NCI-H510A (cell line): ENCODE measurements around the gene STX1A.
A peak's percentile ranks its signal among the peaks of the same experiment; 100 is the strongest.

Experiments
- DNase-seq: peaks from one replicate; lab custom pipeline; 2025; lab: John Stamatoyannopoulos, UW

STX1A gene

GRCh38 chr7:73718905-73719805, at the start of gene STX1A:
TSS of gene STX1A (minus strand) at chr7:73719669. CDS start at chr7:73719631, 38 bp downstream.
- peak; percentile 58 for DNase-seq

DNA sequence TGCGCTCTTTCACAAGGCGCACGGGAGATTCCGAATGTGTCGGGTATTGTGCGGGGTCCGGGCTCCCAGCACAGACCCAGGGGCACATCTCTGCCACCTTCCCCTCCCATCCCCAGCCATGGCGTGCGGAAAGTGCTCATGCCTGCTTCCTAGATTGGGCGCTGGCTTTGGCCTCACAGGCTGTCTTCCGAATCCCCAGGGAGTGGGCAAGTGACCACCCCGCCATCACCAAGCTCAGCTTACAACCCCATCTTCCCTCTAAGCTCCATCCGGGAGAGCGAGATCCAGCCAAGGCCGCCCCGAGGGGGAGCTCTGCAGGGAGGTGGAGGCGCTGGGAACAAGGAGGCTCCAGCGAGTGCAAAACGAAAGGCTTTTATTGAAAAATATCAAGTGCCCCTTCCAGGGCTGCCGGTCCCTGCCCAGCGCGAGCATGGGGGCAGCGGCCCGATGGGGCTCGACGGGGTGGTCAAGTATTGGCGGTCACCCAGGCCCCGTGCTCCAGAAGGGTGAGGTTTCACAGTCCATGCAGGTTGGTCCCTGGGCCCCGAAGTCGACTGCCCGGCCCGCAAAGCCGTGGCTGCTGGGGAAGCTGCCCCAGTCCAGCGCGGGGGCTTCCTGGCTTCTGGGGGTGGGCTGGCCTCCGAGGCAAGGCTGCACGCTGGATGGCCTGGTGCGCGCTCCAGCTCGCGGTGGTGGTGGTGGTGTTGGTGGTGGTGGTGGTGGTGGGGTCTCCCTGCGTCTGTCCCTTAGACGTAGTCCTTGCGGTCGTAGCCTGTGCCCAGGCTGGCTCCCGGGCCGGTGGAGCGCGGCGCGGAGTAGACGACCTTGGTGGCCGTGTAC, 49.4 kb upstream of the STX1A start:
- no peak for DNase-seq

DNA sequence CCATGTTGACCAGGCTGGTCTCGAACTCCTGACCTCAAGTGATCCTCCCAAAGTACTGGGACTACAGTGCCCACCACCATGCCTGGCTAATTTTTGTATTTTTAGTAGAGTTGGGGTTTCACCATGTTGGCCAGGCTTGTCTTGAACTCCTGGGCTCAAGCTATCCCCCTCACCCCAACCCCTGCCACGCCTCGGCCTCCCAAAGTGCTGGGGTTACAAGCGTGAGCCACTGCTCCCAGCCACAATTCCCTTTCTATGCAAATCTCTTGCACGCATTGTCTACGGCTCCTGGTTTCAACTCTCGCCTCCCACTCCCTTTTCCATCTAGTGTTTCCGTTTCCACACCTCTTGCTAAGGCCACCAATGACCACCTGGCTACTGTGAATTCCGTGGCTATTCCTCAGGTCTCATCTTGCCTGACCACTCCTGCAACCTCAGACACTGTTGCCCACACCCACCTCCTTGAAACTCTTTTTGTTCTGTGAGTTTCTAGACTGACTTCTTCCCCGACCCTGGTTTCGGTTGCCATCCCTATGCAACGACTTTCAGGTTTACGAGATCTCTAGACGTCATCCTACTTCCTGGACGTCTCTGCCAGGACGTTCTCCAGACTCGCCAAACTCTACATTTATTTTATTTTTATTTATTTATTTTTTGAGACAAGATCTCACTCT, 47.2 kb upstream of the STX1A start:
- DNase-seq = no peak

GRCh38 chr7:73762659-73762999, 43.2 kb upstream of the STX1A start:
- no peak for DNase-seq

- no peak for DNase-seq
Measured at GRCh38 chr7:73761854-73762658, 42.6 kb upstream of the STX1A start.

GRCh38 chr7:73758581-73759138, 39.2 kb upstream of the STX1A start:
- DNase-seq = no peak

DNA sequence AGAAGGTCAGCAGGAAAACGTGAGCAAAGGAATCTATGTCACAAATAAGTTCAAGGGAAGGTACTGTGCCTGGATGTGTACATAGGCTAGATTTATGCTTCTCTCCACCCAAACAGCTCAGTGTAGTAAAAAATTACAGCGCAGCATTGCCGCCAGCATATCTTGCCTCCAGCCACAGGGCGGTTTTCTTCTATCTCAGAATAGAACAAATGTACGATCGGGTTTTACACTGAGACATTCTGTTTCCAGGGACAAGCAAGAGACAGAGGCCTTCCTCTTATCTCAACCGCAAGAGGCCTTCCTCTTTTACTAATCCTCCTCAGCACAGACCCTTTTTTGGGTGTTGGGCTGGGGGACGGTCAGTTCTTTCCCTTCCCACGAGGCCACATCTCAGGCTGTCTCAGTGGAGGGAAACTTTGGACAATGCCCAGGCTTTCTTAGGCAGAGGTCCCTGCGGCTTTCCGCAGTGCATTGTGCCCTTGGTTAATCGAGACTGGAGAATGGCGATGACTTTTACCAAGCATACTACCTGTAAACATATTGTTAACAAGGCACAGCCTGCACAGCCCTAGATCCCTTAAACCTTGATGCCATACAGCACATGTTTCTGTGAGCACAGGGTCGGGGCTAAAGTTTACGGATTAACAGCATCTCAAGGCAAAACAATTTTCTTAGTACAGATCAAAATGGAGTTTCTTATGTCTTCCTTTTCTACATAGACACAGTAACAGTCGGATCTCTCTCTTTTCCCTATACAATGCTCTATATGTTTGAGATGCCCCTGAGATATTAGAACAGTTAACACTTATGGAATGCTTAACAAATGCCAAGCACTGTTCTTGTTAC, 30.7 kb upstream of the STX1A start:
- no peak for DNase-seq

DNA sequence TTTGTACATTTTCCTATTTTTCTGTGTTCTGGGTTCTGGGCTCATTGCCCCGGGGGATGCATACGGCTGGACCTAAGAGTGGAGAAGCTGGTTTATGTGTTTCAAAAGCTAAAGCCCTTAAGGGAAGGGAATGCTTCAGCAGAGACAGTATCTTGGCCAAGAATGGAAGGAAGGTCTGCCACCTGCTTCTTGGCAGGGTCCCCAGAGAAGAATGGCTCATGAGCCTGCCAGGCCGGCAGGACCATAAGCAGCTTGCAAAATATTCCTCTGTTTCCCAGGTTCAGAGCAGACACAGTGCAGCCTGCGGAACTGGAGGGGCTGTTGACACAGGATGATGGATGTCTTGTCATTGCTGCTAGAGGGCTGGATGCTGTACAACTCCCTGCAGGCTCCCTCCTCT, 26.9 kb upstream of the STX1A start:
- DNase-seq = no peak

DNA sequence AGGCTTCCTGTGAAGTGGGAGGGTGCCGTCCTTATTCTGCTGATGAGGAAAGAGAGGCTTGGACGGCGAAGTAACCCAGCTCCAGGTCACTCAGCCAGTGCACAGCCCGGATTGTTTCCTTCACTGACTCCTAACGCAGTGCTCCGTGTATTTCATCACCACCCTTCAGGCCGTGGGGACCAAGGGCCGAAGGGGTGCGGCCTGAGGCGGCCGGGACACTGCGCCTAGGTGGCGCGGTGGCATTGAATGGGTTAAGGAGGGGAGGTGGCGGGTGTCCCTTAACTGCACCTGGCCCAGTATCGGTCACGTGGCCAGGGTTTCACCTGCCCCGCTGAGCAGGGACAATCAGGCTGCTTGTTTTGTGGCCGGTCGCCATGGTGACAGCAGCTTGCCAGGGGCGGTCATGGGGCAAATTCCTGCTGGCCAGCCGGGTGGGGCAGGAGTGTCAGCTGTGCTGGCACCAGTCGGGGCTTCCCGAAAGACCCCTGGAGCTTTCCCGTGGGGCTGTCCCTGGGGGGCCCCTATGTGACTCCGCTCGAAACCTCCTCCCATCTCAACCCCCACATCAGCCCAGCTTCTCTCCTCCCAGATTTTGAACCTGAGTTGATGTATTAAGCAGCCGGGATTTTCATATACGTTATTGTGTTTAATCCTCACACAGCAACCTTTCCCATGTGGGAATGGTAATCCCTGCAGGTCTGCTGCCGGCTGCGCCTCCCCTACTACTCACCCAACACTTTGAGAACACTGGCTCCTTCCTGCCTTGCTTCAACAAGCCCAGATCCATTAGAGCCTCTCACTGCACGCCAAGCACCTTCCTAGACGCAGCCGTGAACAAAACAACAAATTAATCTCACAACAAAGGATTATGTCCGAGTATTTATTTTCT, 23.5 kb upstream of the STX1A start:
- DNase-seq = peak; percentile 96

DNA sequence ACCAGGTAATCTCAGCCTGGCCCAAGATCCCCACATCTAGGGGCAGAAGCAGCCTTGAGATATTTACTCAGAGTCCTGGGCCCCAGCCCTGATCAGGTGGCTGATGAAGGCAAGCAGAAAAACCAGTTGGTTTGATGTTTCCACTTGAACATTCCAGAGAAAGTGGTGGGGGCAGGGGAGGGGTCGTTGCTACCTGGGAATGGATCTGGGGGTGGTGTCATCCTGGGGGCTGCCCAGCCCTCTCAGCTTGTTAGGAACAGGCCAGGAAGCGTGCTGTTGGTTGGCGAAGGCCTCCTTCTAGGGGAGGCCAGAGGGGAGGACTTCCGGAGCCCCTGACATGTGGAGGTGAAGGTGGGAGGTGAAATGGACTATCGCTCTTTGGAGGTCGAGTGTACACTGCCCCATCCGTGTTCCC, 22.9 kb upstream of the STX1A start:
- peak; percentile 93 for DNase-seq

DNA sequence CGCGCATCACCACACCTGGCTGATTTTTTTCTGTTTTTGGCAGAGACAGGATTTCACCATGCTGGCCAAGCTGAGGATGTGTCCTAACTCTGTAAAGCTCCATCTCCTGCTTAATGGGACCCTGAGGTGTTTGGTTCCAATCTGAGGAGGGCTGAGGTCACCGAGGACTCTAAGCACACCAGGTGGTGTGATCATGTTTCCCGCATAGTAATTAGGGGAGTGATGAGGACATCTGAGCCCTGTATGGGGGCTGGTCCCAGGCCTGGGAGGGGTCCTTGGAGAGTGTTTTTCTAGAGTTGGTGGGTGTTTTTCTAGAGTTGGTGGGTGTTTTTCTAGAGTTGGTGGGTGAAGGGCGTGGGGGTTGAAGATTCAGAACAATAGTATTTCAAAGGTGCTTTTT, 22.1 kb upstream of the STX1A start:
- DNase-seq = peak; percentile 84

GRCh38 chr7:73740771-73741170, 21.3 kb upstream of the STX1A start:
- peak; percentile 86 for DNase-seq

DNA sequence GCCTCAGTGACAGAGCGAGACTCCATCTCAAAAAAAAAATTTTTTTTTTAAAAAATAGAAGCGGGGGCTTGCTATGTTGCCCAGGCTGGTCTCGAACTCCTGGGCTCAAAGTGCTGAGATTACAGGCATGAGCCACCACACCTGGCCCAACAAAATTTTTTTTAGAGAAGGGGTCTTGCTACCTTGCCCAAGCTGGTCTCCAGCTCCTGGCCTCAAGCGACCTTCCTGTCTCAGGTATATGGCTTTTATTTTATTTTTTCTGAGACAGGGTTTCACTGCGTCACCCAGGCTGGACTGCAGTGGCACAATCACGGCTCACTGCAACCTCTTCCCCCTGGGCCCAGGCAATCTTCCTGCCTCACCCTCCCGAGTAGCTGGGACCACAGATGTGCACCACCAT, 20.7 kb upstream of the STX1A start:
- DNase-seq = no peak

DNA sequence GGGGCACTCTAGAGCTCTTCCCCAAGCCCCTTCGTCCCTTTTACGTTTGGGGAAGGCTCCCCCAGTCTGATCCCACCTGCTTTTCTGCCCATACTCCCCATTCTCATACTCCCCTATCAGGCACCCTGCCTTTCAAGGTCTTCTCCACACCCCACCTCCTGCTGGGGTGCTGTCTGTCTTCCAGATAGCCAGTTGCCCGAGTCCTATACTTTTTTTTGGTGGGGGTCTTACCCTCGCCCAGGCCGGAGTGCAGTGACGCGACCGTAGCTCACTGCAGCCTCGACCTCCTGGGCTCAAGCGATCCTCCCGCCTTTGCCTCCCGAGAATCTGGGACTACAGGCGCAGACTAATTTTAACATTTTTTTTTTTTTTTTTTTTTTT, 19.9 kb upstream of the STX1A start:
- no peak for DNase-seq

DNA sequence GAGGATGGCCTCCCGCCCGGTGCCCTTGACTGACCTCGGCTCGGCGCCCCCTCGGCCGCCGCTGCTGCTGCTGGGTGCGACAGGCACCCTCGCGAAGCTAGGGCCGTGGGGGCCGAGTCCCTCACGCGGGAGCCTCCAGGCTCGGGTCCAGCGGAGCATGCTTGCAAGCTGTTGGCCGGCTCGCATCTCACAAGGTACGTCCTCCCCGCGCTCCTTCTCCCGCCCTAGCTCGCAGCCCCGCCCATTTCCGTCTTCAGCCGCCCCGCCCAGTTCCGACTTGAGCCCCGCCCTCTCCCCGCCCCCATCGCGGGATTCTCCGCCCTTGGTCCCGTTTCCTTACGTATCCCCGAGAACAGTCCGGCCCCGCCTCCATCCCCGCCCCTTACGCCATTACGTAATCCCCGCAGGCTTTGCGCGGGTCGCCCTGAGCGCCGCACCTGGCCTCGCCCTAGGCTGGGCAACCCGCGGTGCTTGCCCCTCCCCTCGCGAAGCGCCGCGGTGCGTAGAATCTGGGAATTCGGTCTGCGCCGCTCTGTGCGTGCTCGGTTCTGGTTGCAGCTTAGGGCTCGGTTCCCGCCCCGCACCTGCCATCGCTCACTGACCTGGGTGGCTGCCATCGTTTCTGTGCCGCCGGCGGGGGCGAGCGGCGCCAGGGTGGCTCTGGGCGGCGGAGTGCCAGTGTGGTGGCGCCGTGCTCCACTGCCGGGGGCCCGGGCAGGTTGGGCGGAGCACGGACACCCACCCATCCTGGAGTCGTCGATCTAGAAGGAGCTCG, 19.3 kb upstream of the STX1A start, which contains the start of gene ABHD11:
TSS of gene ABHD11 (minus strand) at position 191 of the 775 bp plus-strand sequence. CDS start at position 159, 32 bp downstream.
- peak; percentile 96 for DNase-seq

- no peak for DNase-seq
Measured at GRCh38 chr7:73738220-73738611, 18.7 kb upstream of the STX1A start.

DNA sequence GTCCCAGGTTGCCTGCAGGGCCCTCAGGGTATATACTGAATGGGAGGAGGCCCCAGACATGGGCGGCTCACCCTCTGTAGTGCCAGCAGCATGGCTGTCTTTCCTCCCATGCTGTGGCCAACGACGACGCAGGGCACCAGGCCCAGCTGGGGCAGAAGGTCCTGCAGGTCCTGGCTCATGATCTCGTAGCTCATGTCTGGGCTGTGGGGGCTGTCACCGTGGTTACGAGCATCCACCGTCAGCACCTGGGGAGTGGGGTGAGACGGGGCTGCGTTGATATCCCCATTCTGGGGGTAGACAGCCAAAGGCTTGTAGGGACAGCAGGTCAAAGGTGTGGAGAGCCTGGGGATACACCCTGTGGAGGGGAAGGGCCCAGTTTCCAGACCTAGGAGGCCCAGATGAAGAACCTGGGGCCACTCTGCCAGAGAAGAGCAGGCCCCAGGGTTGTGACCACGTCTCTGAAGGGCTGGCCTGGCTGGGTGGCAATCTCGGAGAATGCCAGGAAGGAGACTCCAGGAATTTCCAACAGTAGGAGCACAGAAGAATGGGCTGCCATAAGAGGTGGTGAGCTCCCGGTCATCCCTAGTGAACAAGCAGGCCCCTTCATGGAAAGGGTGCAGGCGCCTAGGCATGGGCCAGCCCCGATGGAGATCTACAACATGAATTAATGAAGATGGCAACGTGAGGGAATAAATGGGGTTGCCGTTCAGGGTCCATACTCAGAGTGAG, 18.2 kb upstream of the STX1A start:
- DNase-seq = no peak

DNA sequence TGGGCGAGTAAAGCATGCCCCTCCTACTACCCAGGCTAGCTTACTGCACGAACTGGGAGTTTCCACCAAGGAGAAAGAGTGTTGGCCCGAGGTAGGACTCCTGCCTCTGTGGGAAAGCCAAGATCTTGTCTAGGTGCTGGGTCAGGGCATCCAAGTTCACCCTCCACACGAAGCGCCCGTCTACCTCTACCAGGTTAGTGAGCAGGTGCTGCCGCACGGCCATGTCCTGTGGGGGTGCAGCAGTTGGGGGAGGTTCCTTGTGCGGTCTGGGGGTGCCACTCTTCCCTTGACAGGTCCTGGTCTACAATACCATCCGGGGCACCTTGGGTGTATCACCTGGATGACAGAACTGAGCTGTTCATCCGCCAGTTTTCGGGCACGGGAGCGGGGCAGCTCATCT, 17.4 kb upstream of the STX1A start:
- no peak for DNase-seq
